Measurements from ENCODE around the gene PPP1R15A. TPM values are rescaled to one million over a fixed set of nuclear protein-coding genes. Genes with fewer than 3 reads are reported as not detected.

The PPP1R15A gene
- total and polyA plus RNA-seq, 2 experiments from 2014 or later: 63.8 to 78.9 TPM

- Histone ChIP-seq H3K4me3 (peak within 1 kb of the TSS; percentile 61), H3K79me2 (ENCODE audit: insufficient read depth) (no peaks in the 10 kb centered on the region), H2AFZ (peak within 1 kb of the TSS; percentile 83), H4K20me1 (ENCODE audit: insufficient read depth) (no peaks in the 10 kb centered on the region), H3K9ac (peak within 1 kb of the TSS; percentile 70), H3K4me2 (ENCODE audit: unreplicated experiment) (peak within 1 kb of the TSS; percentile 64), H3K27ac (peak within 1 kb of the TSS; percentile 44), H3K36me3 (ENCODE audit: low read depth) (no peaks in the 10 kb centered on the region; the same call in 1 of the 2 replicates), H3K27me3 (replicated peaks; ENCODE audit: insufficient read depth) (no peaks in the 10 kb centered on the region), H3F3A (ENCODE audit: insufficient read depth) (no peaks in the 10 kb centered on the region), H3K9me3 (ENCODE audit: low read depth) (no peaks in the 10 kb centered on the region), H3K4me1 (ENCODE audit: insufficient read depth) (peaks cover 8% of the 10 kb centered on the region), H3K9me2 (ENCODE audit: insufficient read depth) (no peaks in the 10 kb centered on the region)
- in situ Hi-C loops (cut with MboI): no loop called here
- WGBS, 2 experiments (ENCODE audit: low coverage in 1 of 2, low lambda C conversion rate in 2 of 2, missing lambda C conversion rate in 2 of 2): 2 to 3% methylated on average over 29 to 35 of the region's 35 CpGs
- DNase-seq: peak; percentile 49
- TF ChIP-seq EZH2 (IDR thresholded peaks at IDR 0.05; ENCODE audit: insufficient read depth, poor library complexity, severe bottlenecking): no peak
- TF ChIP-seq EZH2phosphoT487 (IDR thresholded peaks at IDR 0.05; ENCODE audit: insufficient read depth, low read depth): no peak
Observed at GRCh38 chr19:48836089-48837017, 35.9 kb upstream of the PPP1R15A start, which contains the start of gene HSD17B14. HSD17B14 (minus strand) TSS chr19:48836491; CDS start chr19:48836411, 80 bp downstream.

GRCh38 chr19:48837051-48837524 lies 35.1 kb upstream of the PPP1R15A start:
- Histone ChIP-seq H2AFZ (peak overlapping the region; percentile 83), H3K9ac (peak overlapping the region; percentile 70), H3K36me3 (ENCODE audit: low read depth) (no peaks in the 10 kb centered on the region), H3K27me3 (replicated peaks; ENCODE audit: insufficient read depth) (no peaks in the 10 kb centered on the region), H3K79me2 (ENCODE audit: insufficient read depth) (no peaks in the 10 kb centered on the region), H3K9me2 (ENCODE audit: insufficient read depth) (no peaks in the 10 kb centered on the region), H3K4me3 (peak overlapping the region; percentile 61), H3K4me1 (ENCODE audit: insufficient read depth) (peaks cover 8% of the 10 kb centered on the region), H3K27ac (peak overlapping the region; percentile 44), H3K4me2 (ENCODE audit: unreplicated experiment) (peak overlapping the region; percentile 64), H4K20me1 (ENCODE audit: insufficient read depth) (no peaks in the 10 kb centered on the region), H3K9me3 (ENCODE audit: low read depth) (no peaks in the 10 kb centered on the region), H3F3A (ENCODE audit: insufficient read depth) (no peaks in the 10 kb centered on the region)
- TF ChIP-seq EZH2phosphoT487 (IDR thresholded peaks at IDR 0.05; ENCODE audit: insufficient read depth, low read depth) (no peak), EZH2 (IDR thresholded peaks at IDR 0.05; ENCODE audit: insufficient read depth, poor library complexity, severe bottlenecking) (no peak)
- WGBS, 2 experiments (ENCODE audit: low coverage in 1 of 2, low lambda C conversion rate in 2 of 2, missing lambda C conversion rate in 2 of 2): 4 to 8% methylated on average over 26 to 28 of the region's 29 CpGs
- peak; percentile 92 for DNase-seq
- in situ Hi-C loops (cut with MboI): no loop called here

GRCh38 chr19:48837687-48838086 lies 34.5 kb upstream of the PPP1R15A start:
- in situ Hi-C loops (cut with MboI): no loop called here
- peak overlapping the region; percentile 83 for H2AFZ ChIP-seq
- no peaks in the 10 kb centered on the region for H3K9me3 ChIP-seq (ENCODE audit: low read depth)
- H3K27me3 ChIP-seq (replicated peaks; ENCODE audit: insufficient read depth): no peaks in the 10 kb centered on the region
- no peak for DNase-seq
- H3K4me3 ChIP-seq: no peak overlapping the region
- H3K27ac ChIP-seq: no peak overlapping the region
- H3K4me2 ChIP-seq (ENCODE audit: unreplicated experiment): no peak overlapping the region
- H3K9me2 ChIP-seq (ENCODE audit: insufficient read depth): no peaks in the 10 kb centered on the region
- H3K9ac ChIP-seq: no peak overlapping the region
- no peaks in the 10 kb centered on the region for H3K36me3 ChIP-seq (ENCODE audit: low read depth)
- WGBS, 2 experiments (ENCODE audit: low coverage in 1 of 2, low lambda C conversion rate in 2 of 2, missing lambda C conversion rate in 2 of 2): 72 to 81% methylated on average over 6 to 9 of the region's 9 CpGs
- no peaks in the 10 kb centered on the region for H3K79me2 ChIP-seq (ENCODE audit: insufficient read depth)
- H3F3A ChIP-seq (ENCODE audit: insufficient read depth): no peaks in the 10 kb centered on the region
- peaks cover 8% of the 10 kb centered on the region for H3K4me1 ChIP-seq (ENCODE audit: insufficient read depth)
- H4K20me1 ChIP-seq (ENCODE audit: insufficient read depth): no peaks in the 10 kb centered on the region
- TF ChIP-seq EZH2 (IDR thresholded peaks at IDR 0.05; ENCODE audit: insufficient read depth, poor library complexity, severe bottlenecking) (no peak), EZH2phosphoT487 (IDR thresholded peaks at IDR 0.05; ENCODE audit: insufficient read depth, low read depth) (no peak)

- H3K4me2 ChIP-seq (ENCODE audit: unreplicated experiment): no peak overlapping the region
- no peak overlapping the region for H3K27ac ChIP-seq
- 91% methylated on average over 13 to 16 of the region's 16 CpGs for WGBS, 2 experiments (ENCODE audit: low coverage in 1 of 2, low lambda C conversion rate in 2 of 2, missing lambda C conversion rate in 2 of 2)
- no peaks in the 10 kb centered on the region; the same call in 1 of the 2 replicates for H3F3A ChIP-seq (ENCODE audit: insufficient read depth)
- TF ChIP-seq EZH2phosphoT487 (IDR thresholded peaks at IDR 0.05; ENCODE audit: insufficient read depth, low read depth): no peak
- TF ChIP-seq EZH2 (IDR thresholded peaks at IDR 0.05; ENCODE audit: insufficient read depth, poor library complexity, severe bottlenecking): no peak
- no peaks in the 10 kb centered on the region for H4K20me1 ChIP-seq (ENCODE audit: insufficient read depth)
- peaks cover 5% of the 10 kb centered on the region; the same call in 1 of the 2 replicates for H3K36me3 ChIP-seq (ENCODE audit: low read depth)
- H2AFZ ChIP-seq: no peak overlapping the region
- no peak overlapping the region for H3K9ac ChIP-seq
- H3K9me2 ChIP-seq (ENCODE audit: insufficient read depth): no peaks in the 10 kb centered on the region
- in situ Hi-C loops (cut with MboI): loop anchor here (5.0 kb wide), 1 partner anchor 49 kb away; no protein-coding TSS in a partner anchor
- H3K79me2 ChIP-seq (ENCODE audit: insufficient read depth): no peaks in the 10 kb centered on the region
- H3K4me3 ChIP-seq: no peak overlapping the region
- no peak for DNase-seq
- H3K9me3 ChIP-seq (ENCODE audit: low read depth): no peaks in the 10 kb centered on the region
- H3K27me3 ChIP-seq (replicated peaks; ENCODE audit: insufficient read depth): no peaks in the 10 kb centered on the region
- peaks cover 8% of the 10 kb centered on the region for H3K4me1 ChIP-seq (ENCODE audit: insufficient read depth)
Observed at GRCh38 chr19:48841047-48841446, 31.2 kb upstream of the PPP1R15A start.

Measured in GM23248 (cell line).